HG03066 (cell line): Measurements from ENCODE around the gene OR9Q1.
"Not testable (repeated sequence)": the region's sequence is repeated elsewhere in the genome, so short reads cannot be mapped to it uniquely, and the experiment has no call there.

ENCODE experiments used
- ATAC-seq: cut with Tn5 transposase; IDR thresholded peaks from one replicate; pipeline ENCODE4 v1.9.1; 2021; ENCODE audit warnings: low read depth; ENCODE audit not compliant: unreplicated experiment

The OR9Q1 gene

GRCh38 chr11:58023435-58023931 is at the start of gene OR9Q1:
Gene OR9Q1 (plus strand): TSS chr11:58023881. CDS start chr11:58179445, 155,564 bp downstream.
- no peak for ATAC-seq

GRCh38 chr11:57974132-57974531 is 49.5 kb upstream of the OR9Q1 start:
- ATAC-seq = no peak

- ATAC-seq = no peak
Measured at GRCh38 chr11:57974848-57975601, 48.7 kb upstream of the OR9Q1 start.

- ATAC-seq = no peak
Measured at GRCh38 chr11:57977709-57978108, 46.0 kb upstream of the OR9Q1 start.

- no peak for ATAC-seq
Measured at GRCh38 chr11:57978686-57979531, 44.8 kb upstream of the OR9Q1 start.

GRCh38 chr11:57979532-57980079 is 44.1 kb upstream of the OR9Q1 start:
- ATAC-seq = no peak

GRCh38 chr11:57980201-57980600 is 43.5 kb upstream of the OR9Q1 start:
- no peak for ATAC-seq

GRCh38 chr11:57981536-57981935 is 42.1 kb upstream of the OR9Q1 start:
- ATAC-seq = no peak

- no peak for ATAC-seq
Measured at GRCh38 chr11:57982776-57983175, 40.9 kb upstream of the OR9Q1 start.

- no peak for ATAC-seq
Measured at GRCh38 chr11:57983191-57983590, 40.5 kb upstream of the OR9Q1 start.

- ATAC-seq = not testable (repeated sequence)
Measured at GRCh38 chr11:57999523-57999922, 24.2 kb upstream of the OR9Q1 start.

GRCh38 chr11:58000021-58000420 is 23.7 kb upstream of the OR9Q1 start:
- ATAC-seq = not testable (repeated sequence)

GRCh38 chr11:58000699-58001098 is 23.0 kb upstream of the OR9Q1 start:
- no peak for ATAC-seq

GRCh38 chr11:58003036-58003435 is 20.6 kb upstream of the OR9Q1 start:
- ATAC-seq = no peak

GRCh38 chr11:58003591-58003990 is 20.1 kb upstream of the OR9Q1 start:
- no peak for ATAC-seq

GRCh38 chr11:58004664-58005063 is 19.0 kb upstream of the OR9Q1 start:
- no peak for ATAC-seq

- ATAC-seq = no peak
Measured at GRCh38 chr11:58006940-58007339, 16.7 kb upstream of the OR9Q1 start.

GRCh38 chr11:58011771-58012170 is 11.9 kb upstream of the OR9Q1 start:
- ATAC-seq = no peak

GRCh38 chr11:58024601-58025091 is 965 bp downstream of the OR9Q1 start:
- ATAC-seq = no peak

- no peak for ATAC-seq
Measured at GRCh38 chr11:58027341-58027740, 3.7 kb downstream of the OR9Q1 start.
